Parathyroid adenoma (tissue), 2 donors: ENCODE results near the gene PLA2G2D.

Experiments
- H2AFZ ChIP-seq: fragments of 300-600 bp; sonication (generic); one replicate; pipeline ENCODE4 v1.7.0; 2017; ENCODE audit warnings: antibody characterized with exemption, mild to moderate bottlenecking
- H3K27ac ChIP-seq: fragments of 300-600 bp; sonication (generic); one replicate; pipeline ENCODE4 v1.7.0; 2017
- H3K27me3 ChIP-seq: fragments of 300-600 bp; sonication (generic); one replicate; pipeline ENCODE4 v1.7.0; 2017; ENCODE audit warnings: low read length; ENCODE audit not compliant: control insufficient read depth, insufficient read depth
- H3K36me3 ChIP-seq: fragments of 300-600 bp; sonication (generic); one replicate; pipeline ENCODE4 v1.7.0; 2017; ENCODE audit warnings: low read length; ENCODE audit not compliant: control insufficient read depth, insufficient read depth
- H3K4me1 ChIP-seq: fragments of 300-600 bp; sonication (generic); one replicate; pipeline ENCODE4 v1.7.0; 2017; ENCODE audit warnings: control low read depth
- H3K4me2 ChIP-seq: fragments of 300-600 bp; sonication (generic); one replicate; pipeline ENCODE4 v1.7.0; 2017; ENCODE audit warnings: low read length
- H3K4me3 ChIP-seq: fragments of 300-600 bp; sonication (generic); one replicate; pipeline ENCODE4 v1.7.0; 2017; ENCODE audit warnings: low read depth, low read length
- H3K79me2 ChIP-seq: fragments of 300-600 bp; sonication (generic); one replicate; pipeline ENCODE4 v1.7.0; 2017; ENCODE audit warnings: control low read depth
- H3K9ac ChIP-seq: fragments of 300-600 bp; sonication (generic); one replicate; pipeline ENCODE4 v1.7.0; 2017; ENCODE audit warnings: mild to moderate bottlenecking
- H3K9me3 ChIP-seq: fragments of 300-600 bp; sonication (generic); one replicate; pipeline ENCODE4 v1.7.0; 2017; ENCODE audit warnings: low read length; ENCODE audit not compliant: control insufficient read depth
- CTCF ChIP-seq: fragments of 300-600 bp; sonication (generic); IDR thresholded peaks from one replicate; pipeline ENCODE4 v1.7.0; 2017; ENCODE audit warnings: antibody characterized with exemption, mild to moderate bottlenecking
- donor health status: primary hyperparathyroidism.

Gene PLA2G2D

DNA sequence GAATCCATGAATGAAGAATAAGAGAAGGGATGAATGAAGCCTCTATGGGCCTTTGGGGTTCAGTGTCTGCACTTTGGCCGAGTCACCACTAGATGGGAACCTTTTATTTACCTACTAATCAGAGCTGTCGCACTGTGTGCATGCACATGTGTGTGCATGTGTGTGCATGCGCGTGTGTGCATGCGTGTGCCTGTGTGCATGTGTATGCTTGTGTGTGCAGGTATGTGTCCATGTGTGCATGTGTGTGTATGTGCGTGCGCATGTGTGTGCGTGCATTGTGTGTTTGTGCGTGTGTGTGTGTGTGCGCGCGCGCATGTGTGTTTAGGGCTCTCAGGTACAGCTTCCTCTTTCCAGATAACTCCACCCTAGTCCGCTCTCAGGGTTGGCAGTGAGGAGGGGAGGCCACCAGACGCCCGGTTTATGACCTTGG, 46.2 kb upstream of the PLA2G2D start:
- H2AFZ ChIP-seq = no peak overlapping the region
- no peak overlapping the region for H3K27ac ChIP-seq
- no peak overlapping the region for H3K4me3 ChIP-seq
- H3K79me2 ChIP-seq = no peaks in the 10 kb centered on the region
- H3K9ac ChIP-seq = no peak overlapping the region
- H3K27me3 ChIP-seq = no peaks in the 10 kb centered on the region
- TF ChIP-seq CTCF = peak; percentile 10
- no peaks in the 10 kb centered on the region for H3K9me3 ChIP-seq
- no peaks in the 10 kb centered on the region for H3K4me1 ChIP-seq
- no peak overlapping the region for H3K4me2 ChIP-seq
- H3K36me3 ChIP-seq = no peaks in the 10 kb centered on the region

- H3K79me2 ChIP-seq = no peaks in the 10 kb centered on the region
These were observed 45.4 kb upstream of the PLA2G2D start for GRCh38 chr1:20164694-20165202.

GRCh38 chr1:20160034-20160433, 40.7 kb upstream of the PLA2G2D start:
- Histone ChIP-seq H2AFZ (no peak overlapping the region), H3K9ac (no peak overlapping the region), H3K4me1 (no peaks in the 10 kb centered on the region), H3K4me2 (no peak overlapping the region), H3K27ac (no peak overlapping the region), H3K79me2 (no peaks in the 10 kb centered on the region), H3K36me3 (no peaks in the 10 kb centered on the region), H3K9me3 (no peaks in the 10 kb centered on the region), H3K27me3 (no peaks in the 10 kb centered on the region), H3K4me3 (no peak overlapping the region)
- no peak for TF ChIP-seq CTCF

More at GRCh38 chr1:20164694-20165202, 45.4 kb upstream of the PLA2G2D start:
- no peaks in the 10 kb centered on the region for H3K4me1 ChIP-seq
- H3K4me2 ChIP-seq = no peak overlapping the region
- H3K4me3 ChIP-seq = no peak overlapping the region
- H3K9me3 ChIP-seq = no peaks in the 10 kb centered on the region
- H2AFZ ChIP-seq = no peak overlapping the region
- no peaks in the 10 kb centered on the region for H3K27me3 ChIP-seq
- no peak overlapping the region for H3K27ac ChIP-seq
- H3K9ac ChIP-seq = no peak overlapping the region
- TF ChIP-seq CTCF = no peak
- no peaks in the 10 kb centered on the region for H3K36me3 ChIP-seq

GRCh38 chr1:20158358-20159070, 39.2 kb upstream of the PLA2G2D start:
- Histone ChIP-seq H3K27ac (no peak overlapping the region), H3K4me3 (no peak overlapping the region), H3K4me2 (no peak overlapping the region), H3K36me3 (no peaks in the 10 kb centered on the region), H2AFZ (no peak overlapping the region), H3K9ac (no peak overlapping the region), H3K27me3 (no peaks in the 10 kb centered on the region), H3K4me1 (no peaks in the 10 kb centered on the region), H3K79me2 (no peaks in the 10 kb centered on the region), H3K9me3 (no peaks in the 10 kb centered on the region)
- TF ChIP-seq CTCF = no peak
